ENCODE measurements around the gene KRTAP1-4.
"Not testable (repeated sequence)": the region's sequence is repeated elsewhere in the genome, so short reads cannot be mapped to it uniquely, and the experiment has no call there.

Gene KRTAP1-4

DNA sequence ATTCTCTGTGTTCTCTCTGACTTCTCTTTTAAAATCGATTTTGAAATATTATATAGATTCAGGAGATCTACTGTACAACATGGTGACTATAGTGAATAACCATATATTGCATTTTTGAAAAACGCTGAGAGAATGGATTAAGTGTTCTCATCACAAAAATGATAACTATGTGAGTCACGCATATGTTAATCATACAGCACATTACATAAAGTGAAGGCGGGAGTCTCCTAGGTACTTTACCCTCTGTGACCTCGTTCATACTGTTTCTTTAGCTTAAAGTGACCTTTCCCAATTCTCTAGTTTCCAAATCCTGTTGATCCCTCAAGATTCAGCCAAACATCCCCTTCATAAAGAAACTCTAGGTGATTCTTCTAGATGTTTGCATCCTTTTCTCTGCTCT lies 27.2 kb downstream of the KRTAP1-4 start:
- H3K36me3 ChIP-seq (ENCODE audit: control insufficient read depth, low read length) = no peaks in the 10 kb centered on the region
- H3F3A ChIP-seq (ENCODE audit: control insufficient read depth, insufficient read depth) = no peaks in the 10 kb centered on the region
- H3K27me3 ChIP-seq (ENCODE audit: control insufficient read depth, low read length) = peaks cover 15% of the 10 kb centered on the region
- H3K27ac ChIP-seq (ENCODE audit: low read depth, low read length) = no peak overlapping the region
- no peaks in the 10 kb centered on the region for H3K9me3 ChIP-seq (ENCODE audit: control insufficient read depth, insufficient read depth, low read length)
- no peaks in the 10 kb centered on the region for H3K79me2 ChIP-seq (ENCODE audit: control insufficient read depth, low read length)
- no peaks in the 10 kb centered on the region for H3K9me2 ChIP-seq (replicated peaks; ENCODE audit: control insufficient read depth, low read length)
- H4K20me1 ChIP-seq (ENCODE audit: control insufficient read depth, insufficient read depth, low read depth, low read length) = no peaks in the 10 kb centered on the region
- TF ChIP-seq, protein P1, sequence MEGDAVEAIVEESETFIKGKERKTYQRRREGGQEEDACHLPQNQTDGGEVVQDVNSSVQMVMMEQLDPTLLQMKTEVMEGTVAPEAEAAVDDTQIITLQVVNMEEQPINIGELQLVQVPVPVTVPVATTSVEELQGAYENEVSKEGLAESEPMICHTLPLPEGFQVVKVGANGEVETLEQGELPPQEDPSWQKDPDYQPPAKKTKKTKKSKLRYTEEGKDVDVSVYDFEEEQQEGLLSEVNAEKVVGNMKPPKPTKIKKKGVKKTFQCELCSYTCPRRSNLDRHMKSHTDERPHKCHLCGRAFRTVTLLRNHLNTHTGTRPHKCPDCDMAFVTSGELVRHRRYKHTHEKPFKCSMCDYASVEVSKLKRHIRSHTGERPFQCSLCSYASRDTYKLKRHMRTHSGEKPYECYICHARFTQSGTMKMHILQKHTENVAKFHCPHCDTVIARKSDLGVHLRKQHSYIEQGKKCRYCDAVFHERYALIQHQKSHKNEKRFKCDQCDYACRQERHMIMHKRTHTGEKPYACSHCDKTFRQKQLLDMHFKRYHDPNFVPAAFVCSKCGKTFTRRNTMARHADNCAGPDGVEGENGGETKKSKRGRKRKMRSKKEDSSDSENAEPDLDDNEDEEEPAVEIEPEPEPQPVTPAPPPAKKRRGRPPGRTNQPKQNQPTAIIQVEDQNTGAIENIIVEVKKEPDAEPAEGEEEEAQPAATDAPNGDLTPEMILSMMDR (IDR thresholded peaks at IDR 0.05; ENCODE audit: low read depth, low read length, poor library complexity, severe bottlenecking) = no peak
- no peak for TF ChIP-seq EZH2phosphoT487 (IDR thresholded peaks at IDR 0.05; ENCODE audit: borderline replicate concordance, low read length)
- H3K4me1 ChIP-seq (ENCODE audit: control insufficient read depth, low read length) = no peaks in the 10 kb centered on the region
- H3K4me3 ChIP-seq (ENCODE audit: low read length) = no peak overlapping the region
- no peak overlapping the region for H3K4me2 ChIP-seq (ENCODE audit: low read length)

DNA sequence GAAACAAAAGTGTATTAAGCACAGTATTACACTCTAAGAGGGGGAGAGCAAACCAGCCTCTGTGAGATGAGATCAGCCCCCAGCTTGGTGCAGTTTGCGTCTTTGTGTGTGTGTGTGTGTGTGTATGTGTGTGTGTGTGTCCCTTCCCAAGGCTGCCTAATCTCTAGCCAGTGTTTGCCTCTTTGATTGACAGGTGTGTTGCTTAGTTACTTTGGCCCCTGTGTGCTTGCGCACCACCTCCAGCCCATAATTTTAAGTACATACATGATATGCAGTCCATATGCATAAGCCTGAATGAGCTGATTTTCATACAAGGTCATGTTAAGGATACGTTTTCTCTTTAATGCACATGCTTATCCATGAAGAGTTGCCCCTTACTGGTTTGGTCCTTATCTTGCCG lies 28.2 kb downstream of the KRTAP1-4 start:
- H3K27ac ChIP-seq (ENCODE audit: low read depth, low read length) = no peak overlapping the region
- no peak overlapping the region for H3K4me2 ChIP-seq (ENCODE audit: low read length)
- H3K27me3 ChIP-seq (ENCODE audit: control insufficient read depth, low read length) = peaks cover 23% of the 10 kb centered on the region
- H3K36me3 ChIP-seq (ENCODE audit: control insufficient read depth, low read length) = no peaks in the 10 kb centered on the region
- no peaks in the 10 kb centered on the region for H3K9me3 ChIP-seq (ENCODE audit: control insufficient read depth, insufficient read depth, low read length)
- H3K79me2 ChIP-seq (ENCODE audit: control insufficient read depth, low read length) = no peaks in the 10 kb centered on the region
- H3K4me1 ChIP-seq (ENCODE audit: control insufficient read depth, low read length) = no peaks in the 10 kb centered on the region
- no peak overlapping the region for H3K4me3 ChIP-seq (ENCODE audit: low read length)
- H3K9me2 ChIP-seq (replicated peaks; ENCODE audit: control insufficient read depth, low read length) = no peaks in the 10 kb centered on the region
- no peaks in the 10 kb centered on the region for H3F3A ChIP-seq (ENCODE audit: control insufficient read depth, insufficient read depth)
- no peak for TF ChIP-seq EZH2phosphoT487 (IDR thresholded peaks at IDR 0.05; ENCODE audit: borderline replicate concordance, low read length)
- TF ChIP-seq, protein P1 (IDR thresholded peaks at IDR 0.05; ENCODE audit: low read depth, low read length, poor library complexity, severe bottlenecking) = no peak
- no peaks in the 10 kb centered on the region for H4K20me1 ChIP-seq (ENCODE audit: control insufficient read depth, insufficient read depth, low read depth, low read length)

DNA sequence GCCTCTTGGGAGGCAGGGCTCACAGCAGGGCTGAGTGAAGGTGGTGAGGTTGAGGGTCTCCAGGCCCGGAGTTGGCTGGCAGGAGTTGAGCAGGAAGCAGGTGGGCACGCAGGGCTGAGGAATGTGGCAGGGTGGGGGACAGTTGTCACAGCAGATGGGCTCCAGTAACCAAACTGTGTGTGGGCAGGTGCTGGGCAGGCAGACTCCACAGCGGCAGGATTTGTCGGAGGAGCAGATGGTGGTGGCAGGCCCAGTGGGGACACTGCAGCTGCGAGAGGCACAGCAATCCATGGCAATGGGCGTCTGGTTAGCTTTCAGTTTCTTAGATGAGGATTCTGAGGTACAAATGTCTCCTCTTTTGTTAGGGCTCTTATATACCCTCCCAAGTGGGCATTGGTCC lies 30.4 kb downstream of the KRTAP1-4 start, which contains the start of gene KRTAP3-2:
KRTAP3-2 (minus strand) TSS at position 344 of the 400 bp plus-strand sequence; CDS start at position 291, 53 bp downstream.
- H3K27ac ChIP-seq (ENCODE audit: low read depth, low read length); H3F3A ChIP-seq (ENCODE audit: control insufficient read depth, insufficient read depth); H3K36me3 ChIP-seq (ENCODE audit: control insufficient read depth, low read length); H3K9me3 ChIP-seq (ENCODE audit: control insufficient read depth, insufficient read depth, low read length); H3K79me2 ChIP-seq (ENCODE audit: control insufficient read depth, low read length); H3K9me2 ChIP-seq (replicated peaks; ENCODE audit: control insufficient read depth, low read length); H3K4me3 ChIP-seq (ENCODE audit: low read length); H3K4me2 ChIP-seq (ENCODE audit: low read length); H3K4me1 ChIP-seq (ENCODE audit: control insufficient read depth, low read length); H4K20me1 ChIP-seq (ENCODE audit: control insufficient read depth, insufficient read depth, low read depth, low read length): not testable (repeated sequence)
- H3K27me3 ChIP-seq (ENCODE audit: control insufficient read depth, low read length) = peaks cover 20% of the 10 kb centered on the region

DNA sequence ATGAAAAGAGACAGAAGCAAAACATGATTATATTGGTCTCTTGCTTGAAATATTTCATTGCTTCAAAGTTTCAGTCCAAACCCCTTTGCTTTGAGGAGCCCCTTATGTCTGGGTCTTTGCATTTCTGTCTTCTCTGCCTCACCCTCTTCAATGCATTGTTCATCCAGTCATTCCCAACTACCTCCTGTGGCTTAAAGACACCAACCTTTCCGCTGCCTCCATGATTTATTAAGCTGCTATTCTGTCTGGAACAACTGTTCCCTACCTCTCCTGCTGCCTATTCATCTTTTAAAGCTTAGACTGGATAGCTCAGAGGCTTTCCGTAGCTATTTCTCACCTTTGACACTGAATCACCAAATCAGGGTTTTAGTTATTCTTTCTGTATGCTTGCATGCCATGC lies 32.6 kb downstream of the KRTAP1-4 start:
- H3F3A ChIP-seq (ENCODE audit: control insufficient read depth, insufficient read depth) = no peaks in the 10 kb centered on the region
- no peaks in the 10 kb centered on the region for H3K4me1 ChIP-seq (ENCODE audit: control insufficient read depth, low read length)
- H3K9me2 ChIP-seq (replicated peaks; ENCODE audit: control insufficient read depth, low read length) = no peaks in the 10 kb centered on the region
- peaks cover 29% of the 10 kb centered on the region for H3K27me3 ChIP-seq (ENCODE audit: control insufficient read depth, low read length)
- H4K20me1 ChIP-seq (ENCODE audit: control insufficient read depth, insufficient read depth, low read depth, low read length) = no peaks in the 10 kb centered on the region
- H3K27ac ChIP-seq (ENCODE audit: low read depth, low read length) = no peak overlapping the region
- no peaks in the 10 kb centered on the region for H3K79me2 ChIP-seq (ENCODE audit: control insufficient read depth, low read length)
- no peaks in the 10 kb centered on the region for H3K36me3 ChIP-seq (ENCODE audit: control insufficient read depth, low read length)
- H3K9me3 ChIP-seq (ENCODE audit: control insufficient read depth, insufficient read depth, low read length) = no peaks in the 10 kb centered on the region
- H3K4me3 ChIP-seq (ENCODE audit: low read length) = no peak overlapping the region
- TF ChIP-seq, protein P1 (IDR thresholded peaks at IDR 0.05; ENCODE audit: low read depth, low read length, poor library complexity, severe bottlenecking) = no peak
- no peak for TF ChIP-seq EZH2phosphoT487 (IDR thresholded peaks at IDR 0.05; ENCODE audit: borderline replicate concordance, low read length)
- H3K4me2 ChIP-seq (ENCODE audit: low read length) = no peak overlapping the region
